ENCODE results near the gene TRIM72. TPM values are rescaled to one million over a fixed set of nuclear protein-coding genes. Genes with fewer than 3 reads are reported as not detected.

The TRIM72 gene
- total RNA-seq, 4 donors from 2014 or later, result not detected

GRCh38 chr16:31256466-31256865 lies 42.5 kb downstream of the TRIM72 start:
- no peaks in the 10 kb centered on the region for H3K27me3 ChIP-seq
- no peaks in the 10 kb centered on the region for H3K36me3 ChIP-seq
- H3K27ac ChIP-seq, result no peak overlapping the region
- peaks cover 0 to 9% (median 3%) of the 10 kb centered on the region in 4 donors for H3K4me1 ChIP-seq
- no peak for TF ChIP-seq POLR2A (IDR thresholded peaks at IDR 0.05)
- TF ChIP-seq, protein P1, sequence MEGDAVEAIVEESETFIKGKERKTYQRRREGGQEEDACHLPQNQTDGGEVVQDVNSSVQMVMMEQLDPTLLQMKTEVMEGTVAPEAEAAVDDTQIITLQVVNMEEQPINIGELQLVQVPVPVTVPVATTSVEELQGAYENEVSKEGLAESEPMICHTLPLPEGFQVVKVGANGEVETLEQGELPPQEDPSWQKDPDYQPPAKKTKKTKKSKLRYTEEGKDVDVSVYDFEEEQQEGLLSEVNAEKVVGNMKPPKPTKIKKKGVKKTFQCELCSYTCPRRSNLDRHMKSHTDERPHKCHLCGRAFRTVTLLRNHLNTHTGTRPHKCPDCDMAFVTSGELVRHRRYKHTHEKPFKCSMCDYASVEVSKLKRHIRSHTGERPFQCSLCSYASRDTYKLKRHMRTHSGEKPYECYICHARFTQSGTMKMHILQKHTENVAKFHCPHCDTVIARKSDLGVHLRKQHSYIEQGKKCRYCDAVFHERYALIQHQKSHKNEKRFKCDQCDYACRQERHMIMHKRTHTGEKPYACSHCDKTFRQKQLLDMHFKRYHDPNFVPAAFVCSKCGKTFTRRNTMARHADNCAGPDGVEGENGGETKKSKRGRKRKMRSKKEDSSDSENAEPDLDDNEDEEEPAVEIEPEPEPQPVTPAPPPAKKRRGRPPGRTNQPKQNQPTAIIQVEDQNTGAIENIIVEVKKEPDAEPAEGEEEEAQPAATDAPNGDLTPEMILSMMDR (IDR thresholded peaks at IDR 0.05), result no peak
- H3K9me3 ChIP-seq, result no peaks in the 10 kb centered on the region
- H3K4me3 ChIP-seq, result no peak overlapping the region
- no peak for DNase-seq

- Histone ChIP-seq H3K4me1 (peaks cover 0 to 9% (median 3%) of the 10 kb centered on the region in 4 donors), H3K27me3 (no peaks in the 10 kb centered on the region), H3K27ac (no peak overlapping the region), H3K4me3 (no peak overlapping the region), H3K9me3 (no peaks in the 10 kb centered on the region), H3K36me3 (no peaks in the 10 kb centered on the region)
- TF ChIP-seq, protein P1 (IDR thresholded peaks at IDR 0.05), result no peak
- no peak for TF ChIP-seq POLR2A (IDR thresholded peaks at IDR 0.05)
- DNase-seq, result no peak
Measured at GRCh38 chr16:31258366-31258765, 44.4 kb downstream of the TRIM72 start.

GRCh38 chr16:31260136-31260931 lies 46.4 kb downstream of the TRIM72 start:
- Histone ChIP-seq H3K4me1 (peaks cover 0 to 11% (median 5%) of the 10 kb centered on the region in 4 donors), H3K27ac (peak overlapping the region in 1 of 4 donors; percentile 50), H3K36me3 (no peaks in the 10 kb centered on the region), H3K4me3 (peak overlapping the region in 1 of 4 donors; percentile 16), H3K27me3 (no peaks in the 10 kb centered on the region), H3K9me3 (no peaks in the 10 kb centered on the region)
- TF ChIP-seq POLR2A (IDR thresholded peaks at IDR 0.05), result no peak
- TF ChIP-seq, protein P1 (IDR thresholded peaks at IDR 0.05), result no peak
- DNase-seq, result peak in 1 of 3 donors; percentile 18

- TF ChIP-seq POLR2A (IDR thresholded peaks at IDR 0.05), result no peak
- TF ChIP-seq, protein P1 (IDR thresholded peaks at IDR 0.05), result no peak
- H3K27ac ChIP-seq, result no peak overlapping the region
- H3K27me3 ChIP-seq, result no peaks in the 10 kb centered on the region
- H3K9me3 ChIP-seq, result no peaks in the 10 kb centered on the region
- H3K4me3 ChIP-seq, result no peak overlapping the region
- no peaks in the 10 kb centered on the region for H3K36me3 ChIP-seq
- peaks cover 0 to 17% (median 9%) of the 10 kb centered on the region in 4 donors for H3K4me1 ChIP-seq
- no peak for DNase-seq
Measured at GRCh38 chr16:31262084-31262483, 48.2 kb downstream of the TRIM72 start.

GRCh38 chr16:31265329-31266245 lies 51.7 kb downstream of the TRIM72 start:
- no peak for TF ChIP-seq POLR2A (IDR thresholded peaks at IDR 0.05)
- TF ChIP-seq, protein P1 (IDR thresholded peaks at IDR 0.05), result no peak
- peak in 2 of 3 donors; percentile 38 to 57 for DNase-seq
- no peaks in the 10 kb centered on the region for H3K36me3 ChIP-seq
- H3K27me3 ChIP-seq, result no peaks in the 10 kb centered on the region
- H3K27ac ChIP-seq, result peak overlapping the region in 1 of 4 donors; percentile 0
- H3K4me1 ChIP-seq, result peaks cover 0 to 11% (median 7%) of the 10 kb centered on the region in 4 donors
- H3K4me3 ChIP-seq, result no peak overlapping the region
- H3K9me3 ChIP-seq, result no peaks in the 10 kb centered on the region

Data from Peyer's patch (tissue), 4 donors.